Amniotic epithelial cell (primary cell): ENCODE results near the gene NDUFA13.

Experiments
- DNase-seq: peaks from one replicate; pipeline ENCODE4 v3.0.0-alpha.2; 2010; ENCODE audit warnings: low read depth

NDUFA13 gene

GRCh38 chr19:19547674-19548336 lies 31.8 kb downstream of the NDUFA13 start:
- no peak for DNase-seq

GRCh38 chr19:19548915-19549759 lies 33.1 kb downstream of the NDUFA13 start:
- peak; percentile 62 for DNase-seq

GRCh38 chr19:19549804-19550464 lies 33.9 kb downstream of the NDUFA13 start:
- DNase-seq, result no peak

- peak; percentile 80 for DNase-seq
These were observed 34.5 kb downstream of the NDUFA13 start for GRCh38 chr19:19550485-19550929.

- no peak for DNase-seq
These were observed 35.2 kb downstream of the NDUFA13 start for GRCh38 chr19:19550972-19551852.

- DNase-seq, result peak; percentile 59
These were observed 35.8 kb downstream of the NDUFA13 start for GRCh38 chr19:19551853-19552192.

- DNase-seq, result no peak
These were observed 36.8 kb downstream of the NDUFA13 start for GRCh38 chr19:19552798-19553197.

GRCh38 chr19:19553670-19554069 lies 37.6 kb downstream of the NDUFA13 start:
- no peak for DNase-seq

- DNase-seq, result peak; percentile 34
These were observed 38.3 kb downstream of the NDUFA13 start for GRCh38 chr19:19554074-19555023.

- DNase-seq, result no peak
These were observed 42.0 kb downstream of the NDUFA13 start for GRCh38 chr19:19558055-19558454.

- no peak for DNase-seq
These were observed 42.6 kb downstream of the NDUFA13 start for GRCh38 chr19:19558636-19559035.

- DNase-seq, result no peak
These were observed 43.9 kb downstream of the NDUFA13 start for GRCh38 chr19:19559931-19560330.

GRCh38 chr19:19561946-19562664 lies 46.1 kb downstream of the NDUFA13 start:
- no peak for DNase-seq

- DNase-seq, result no peak
These were observed 46.8 kb downstream of the NDUFA13 start for GRCh38 chr19:19562665-19563347.

GRCh38 chr19:19563348-19563848 lies 47.4 kb downstream of the NDUFA13 start:
- no peak for DNase-seq

GRCh38 chr19:19566306-19566705 lies 50.3 kb downstream of the NDUFA13 start:
- no peak for DNase-seq

- DNase-seq, result no peak
These were observed 51.4 kb downstream of the NDUFA13 start for GRCh38 chr19:19567391-19567790.

- peak; percentile 37 for DNase-seq
These were observed 53.1 kb downstream of the NDUFA13 start for GRCh38 chr19:19568802-19569756.
